Mesenteric fat pad (tissue), 1 donor: Measurements from ENCODE around the gene AFDN. TPM values are rescaled to one million over a fixed set of nuclear protein-coding genes. Genes with fewer than 3 reads are reported as not detected.

Source experiments
- DNase-seq: peaks from one replicate; pipeline ENCODE4 v3.0.0-alpha.2; 2020; ENCODE audit warnings: low spot score
- total RNA-seq: library from RNA; stranded (reverse); fragmentation: NEBNext Ultra II Directional; extraction: Animal tissue kit (Norgen Biotek cat#: 25700); gene quantifications from one replicate; pipeline ENCODE4 v1.2.1, GENCODE V29; 2021
- donor health status: DM: yes; HTN: yes; CAD: no.

AFDN gene
- total RNA-seq, 1 donor from 2014 or later: 82.3 TPM

DNA sequence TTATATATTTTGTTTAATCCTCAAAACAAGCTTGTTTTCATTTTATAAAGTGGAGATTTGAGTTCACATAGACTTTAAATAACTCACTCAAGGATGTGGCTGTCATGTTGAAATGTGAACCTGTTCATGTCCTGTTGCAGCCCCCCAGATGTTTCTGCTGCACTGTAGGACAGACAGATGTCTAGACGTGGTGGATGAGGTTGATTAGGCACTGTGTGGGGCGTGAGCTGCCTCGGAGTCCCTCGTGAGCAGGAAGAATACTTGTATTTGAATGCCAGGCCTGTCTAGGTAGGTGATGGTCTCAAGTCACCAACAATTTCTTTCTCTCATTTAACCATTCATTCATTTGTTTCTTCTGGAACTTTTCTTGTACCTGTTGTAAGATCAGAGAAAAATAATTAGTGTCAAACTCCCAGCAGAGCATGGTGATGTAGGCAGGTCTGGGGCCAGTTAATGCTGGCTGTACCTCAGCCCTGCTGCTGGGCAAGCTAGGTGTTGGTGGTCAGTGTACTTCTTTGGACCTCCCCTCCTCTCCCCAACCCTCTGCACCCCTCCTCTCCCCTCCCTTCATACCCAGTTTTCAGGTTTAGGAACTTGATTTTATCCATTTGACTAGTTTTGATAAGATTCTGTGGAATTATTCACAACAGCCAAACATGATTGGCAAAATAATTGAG is 34.0 kb downstream of the AFDN start:
- no peak for DNase-seq

DNA sequence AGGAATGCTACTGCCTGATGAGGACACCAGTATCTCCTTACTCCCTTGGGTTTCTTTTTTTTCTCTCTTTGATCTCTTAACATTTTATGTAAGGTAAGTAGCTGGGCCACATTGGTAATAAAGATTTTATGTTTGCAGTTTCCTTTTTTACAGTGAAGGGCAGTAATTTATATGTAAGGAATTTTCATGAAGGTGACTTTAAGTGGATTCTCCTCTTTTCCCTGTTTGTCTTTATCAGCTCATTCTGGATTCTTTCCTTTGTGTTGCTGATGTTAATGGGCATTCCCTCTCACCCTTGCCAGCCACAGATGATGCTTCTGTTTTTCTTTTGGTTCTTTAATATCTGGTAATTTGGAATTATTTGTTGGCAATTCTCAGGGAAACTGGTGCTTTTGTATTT is 34.7 kb downstream of the AFDN start:
- DNase-seq: no peak

DNA sequence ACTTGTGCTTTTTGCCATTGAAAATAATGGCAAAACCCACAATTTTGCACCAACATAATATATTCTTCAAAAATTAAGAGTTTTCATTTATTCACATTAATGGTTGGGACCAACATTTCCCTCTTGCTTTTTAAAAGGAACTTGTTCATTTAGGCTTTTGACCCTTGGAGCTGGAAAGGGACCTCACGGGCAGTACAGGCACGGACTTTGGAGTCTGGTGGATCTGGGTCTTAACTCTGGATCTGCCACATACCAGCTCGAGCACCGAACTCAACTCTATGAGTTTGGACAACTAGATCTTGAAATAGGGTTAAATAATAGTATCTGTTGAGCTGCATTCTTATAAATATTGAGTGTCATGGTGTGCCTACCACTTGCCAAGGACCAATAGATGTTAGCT is 37.2 kb downstream of the AFDN start:
- DNase-seq: no peak

GRCh38 chr6:167866642-167867041 is 39.9 kb downstream of the AFDN start:
- DNase-seq: no peak

- DNase-seq: no peak
Observed at GRCh38 chr6:167870321-167870720, 43.6 kb downstream of the AFDN start.

DNA sequence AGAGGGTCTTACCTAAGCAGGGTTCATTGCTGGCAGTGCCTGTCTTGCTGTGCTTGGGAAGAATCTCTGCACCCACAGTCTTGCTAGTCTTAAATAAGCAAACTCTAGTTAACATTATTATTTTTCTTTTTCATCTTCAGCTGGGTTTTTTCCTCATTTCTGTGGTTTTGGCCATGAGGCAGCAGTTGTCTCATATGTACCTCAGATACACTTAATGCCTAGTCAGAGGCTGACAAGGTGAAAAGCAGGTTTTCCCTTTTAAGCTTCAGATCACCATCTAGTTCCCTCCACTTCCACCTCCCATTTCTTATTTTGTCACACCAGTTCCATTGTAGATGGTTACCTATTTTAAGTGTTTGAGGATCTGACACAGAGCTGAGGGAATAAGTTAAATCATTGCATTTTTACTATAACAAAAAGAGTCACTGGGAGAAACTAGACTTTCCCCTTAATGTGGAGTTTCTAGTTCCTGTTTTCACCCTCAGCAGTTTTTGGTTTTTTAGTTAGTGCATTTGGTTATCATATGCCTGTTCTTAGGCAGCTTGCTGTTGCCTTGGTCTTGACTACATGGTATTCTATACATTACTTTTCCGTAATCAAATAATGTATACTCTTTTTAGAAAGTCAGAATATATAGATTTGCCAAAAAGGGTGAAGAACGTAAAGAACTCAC is 46.0 kb downstream of the AFDN start:
- no peak for DNase-seq

GRCh38 chr6:167877994-167878779 is 51.5 kb downstream of the AFDN start:
- no peak for DNase-seq

- no peak for DNase-seq
Observed at GRCh38 chr6:167879612-167880011, 52.9 kb downstream of the AFDN start.

DNA sequence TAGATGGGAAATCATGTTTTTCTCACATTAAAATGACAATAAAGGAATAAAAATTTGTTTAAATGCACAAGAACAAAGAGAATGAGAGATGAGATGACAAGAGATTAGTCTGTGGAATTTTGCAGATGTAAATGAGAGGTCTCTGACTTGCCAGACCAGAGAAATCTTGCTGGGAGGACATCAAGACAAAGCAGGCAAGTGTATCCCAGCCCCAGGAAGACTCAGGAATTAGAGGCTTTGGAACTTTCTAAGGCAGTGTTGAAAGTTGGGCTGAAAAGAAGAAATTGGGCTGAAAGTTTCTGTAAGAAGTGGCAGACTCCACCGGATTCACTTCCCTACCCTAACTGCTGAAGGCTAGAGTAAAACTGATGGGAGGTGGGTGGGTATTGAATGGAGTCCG is 54.6 kb downstream of the AFDN start:
- DNase-seq: no peak

- no peak for DNase-seq
Observed at GRCh38 chr6:167882244-167882643, 55.5 kb downstream of the AFDN start.

DNA sequence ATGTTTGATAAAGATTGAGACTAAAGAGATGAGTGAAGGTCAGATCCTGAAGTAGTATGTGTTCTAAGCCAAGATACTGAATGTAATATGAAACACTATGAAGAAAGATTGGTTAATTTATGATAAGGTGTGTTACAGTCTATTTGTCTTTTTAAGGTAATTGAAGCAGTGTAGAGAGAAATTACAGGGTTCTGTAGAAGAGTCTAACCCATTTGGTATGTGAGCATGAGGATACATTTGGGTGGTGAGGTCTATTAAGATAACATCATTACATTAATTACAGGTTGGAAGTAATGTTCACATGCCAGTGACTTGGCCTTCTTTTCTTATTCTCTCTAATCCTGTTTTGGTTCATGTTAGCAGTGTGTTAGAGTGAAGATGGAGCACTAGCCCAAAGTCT is 61.4 kb downstream of the AFDN start:
- DNase-seq: no peak

DNA sequence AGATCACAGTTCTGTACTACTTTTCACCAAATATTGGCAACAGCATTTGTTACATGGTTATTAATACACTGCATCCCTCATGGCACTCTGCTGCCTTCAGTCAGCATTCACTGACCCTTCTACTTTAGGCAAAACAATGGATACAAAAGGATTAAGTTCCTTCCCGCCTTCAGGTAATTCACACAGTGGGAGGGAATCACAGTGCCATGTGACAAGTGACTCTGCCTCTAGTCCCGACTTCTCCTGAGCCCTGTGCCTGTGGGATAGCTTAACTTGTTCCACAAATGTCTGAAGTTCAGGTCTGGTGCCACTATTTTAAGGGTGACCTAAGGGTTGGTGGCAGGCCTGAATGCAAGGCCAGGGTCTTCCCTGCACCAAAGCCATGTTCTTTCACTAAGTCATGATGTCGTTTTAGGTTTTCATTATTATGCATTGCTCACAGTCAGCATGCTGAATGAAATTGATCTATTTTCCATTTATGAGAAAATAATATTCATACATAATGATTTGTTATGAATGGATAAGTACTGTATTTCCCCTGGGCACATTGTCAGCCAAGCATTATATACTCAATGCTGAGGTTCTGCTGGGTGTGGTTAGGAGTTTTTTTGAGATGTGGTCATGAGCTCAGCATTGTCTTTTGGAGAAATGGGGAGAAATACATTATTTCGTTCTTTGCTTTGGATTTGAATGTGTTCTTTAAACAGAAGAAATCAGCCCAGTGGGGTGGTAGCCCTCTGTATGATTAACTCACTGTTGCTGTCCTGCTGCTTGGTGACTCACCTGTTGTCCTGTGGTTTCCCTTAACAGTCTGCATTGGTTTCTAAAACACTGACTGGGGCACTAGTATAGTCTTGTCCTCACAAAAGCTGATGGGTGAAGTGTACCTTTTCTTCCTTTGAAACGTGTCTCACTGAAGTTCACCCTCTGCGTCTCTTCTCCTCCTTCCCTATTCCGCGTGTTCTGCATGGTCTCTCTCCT is 66.4 kb downstream of the AFDN start:
- DNase-seq: no peak

GRCh38 chr6:167894965-167895364 is 68.3 kb downstream of the AFDN start:
- DNase-seq: no peak

- DNase-seq: no peak
Observed at GRCh38 chr6:167896648-167897047, 69.9 kb downstream of the AFDN start.

GRCh38 chr6:167898673-167899311 is 72.1 kb downstream of the AFDN start:
- no peak for DNase-seq

GRCh38 chr6:167904791-167905190 is 78.1 kb downstream of the AFDN start:
- DNase-seq: no peak

DNA sequence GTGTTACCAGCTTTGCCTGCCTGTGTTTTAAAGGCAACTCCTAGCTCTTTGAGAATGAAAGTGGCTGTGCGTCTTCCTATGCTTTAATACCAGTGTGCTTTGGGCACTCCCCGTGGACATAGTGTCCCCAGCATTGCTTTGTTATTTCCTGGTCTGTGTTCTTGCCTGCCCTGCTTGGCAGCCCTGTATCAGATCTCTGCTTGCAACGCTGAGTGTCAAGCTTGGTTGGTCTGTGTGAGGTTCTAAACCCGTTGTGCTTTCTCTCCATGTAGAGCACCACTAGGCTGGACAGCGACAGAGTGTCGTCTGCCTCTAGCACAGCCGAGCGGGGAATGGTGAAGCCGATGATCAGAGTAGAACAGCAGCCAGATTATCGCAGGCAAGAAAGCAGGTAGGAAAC is 80.2 kb downstream of the AFDN start:
- no peak for DNase-seq

DNA sequence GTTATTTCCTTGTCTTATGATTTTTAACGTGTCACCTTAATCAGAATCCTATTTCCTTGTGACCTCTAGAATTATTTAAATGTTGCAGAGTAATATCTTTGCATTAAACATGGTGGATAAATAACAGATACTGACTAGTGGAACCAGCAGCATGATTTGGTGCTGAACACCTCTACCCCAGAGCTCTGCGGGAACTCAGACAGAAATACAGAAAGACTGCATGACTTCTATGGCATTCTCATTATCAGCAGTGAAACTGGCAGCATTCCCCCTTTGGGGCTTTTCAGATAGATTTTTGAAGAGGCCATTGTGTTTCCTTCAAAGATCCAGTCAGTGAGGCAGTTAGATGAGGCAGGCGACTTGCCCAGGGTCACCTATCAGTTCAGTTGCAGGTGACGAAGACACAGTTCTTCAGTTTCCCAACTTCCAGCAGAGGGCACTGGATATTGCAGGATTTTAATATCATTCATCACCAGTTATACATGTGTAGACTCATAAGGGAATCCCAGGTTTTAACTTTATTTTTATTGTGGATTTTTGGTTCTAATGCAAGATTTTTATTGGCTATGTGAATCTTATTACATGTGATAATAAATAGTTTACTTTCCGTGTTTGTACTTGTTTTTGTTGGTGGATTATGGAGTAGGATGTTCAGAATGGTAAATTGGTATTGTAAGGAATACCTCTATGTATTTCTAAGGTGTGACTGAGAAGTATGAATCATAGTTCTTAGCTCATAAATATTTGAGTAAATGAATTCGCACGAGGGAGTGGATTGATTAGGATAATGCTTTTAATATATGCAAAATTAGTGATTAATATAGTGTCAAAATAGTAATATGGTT is 81.3 kb downstream of the AFDN start:
- DNase-seq: no peak

DNA sequence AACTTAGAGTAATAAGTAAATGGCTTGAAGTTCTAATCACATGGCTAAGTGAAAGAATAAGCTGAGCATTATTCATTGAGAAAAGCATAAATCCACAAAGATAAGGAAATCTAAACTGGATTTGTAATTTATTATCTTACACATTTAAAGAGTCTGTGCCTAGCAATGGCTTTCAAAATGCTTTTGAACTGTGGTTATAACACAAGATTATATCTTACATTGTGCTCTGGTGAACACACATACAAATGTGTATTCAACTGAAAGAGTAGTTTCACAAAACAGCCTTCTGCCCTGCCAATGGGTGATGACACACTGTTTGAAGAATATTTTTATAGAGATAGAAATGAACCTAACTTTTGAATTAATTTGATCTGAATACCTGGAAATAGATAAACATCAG is 83.3 kb downstream of the AFDN start:
- DNase-seq: no peak

DNA sequence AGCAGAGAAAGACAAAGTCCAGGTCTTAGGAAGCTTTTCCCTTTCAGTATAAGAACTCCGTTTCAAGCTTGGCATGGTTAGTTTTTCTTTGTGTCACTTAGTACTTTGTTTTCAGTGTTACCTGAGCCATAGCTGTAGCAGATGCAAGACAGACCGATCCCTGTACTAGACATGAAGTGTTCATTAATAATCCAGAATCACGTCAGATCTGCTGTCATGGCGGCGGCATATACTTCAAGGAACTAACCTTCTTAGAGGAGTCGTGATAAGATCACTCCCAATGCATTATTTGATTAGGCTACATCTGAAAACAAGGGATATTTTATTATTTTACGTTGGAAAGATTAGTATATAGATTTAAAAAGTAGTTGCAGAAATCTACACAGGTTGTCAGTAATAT is 83.9 kb downstream of the AFDN start:
- no peak for DNase-seq
